GM18868 (cell line): Measurements from ENCODE around the gene DSCAM.

ENCODE experiments used
- ATAC-seq: cut with Tn5 transposase; IDR thresholded peaks from one replicate; pipeline ENCODE4 v1.9.1; 2021; ENCODE audit warnings: mild to moderate bottlenecking, moderate library complexity; ENCODE audit not compliant: unreplicated experiment

DSCAM gene

DNA sequence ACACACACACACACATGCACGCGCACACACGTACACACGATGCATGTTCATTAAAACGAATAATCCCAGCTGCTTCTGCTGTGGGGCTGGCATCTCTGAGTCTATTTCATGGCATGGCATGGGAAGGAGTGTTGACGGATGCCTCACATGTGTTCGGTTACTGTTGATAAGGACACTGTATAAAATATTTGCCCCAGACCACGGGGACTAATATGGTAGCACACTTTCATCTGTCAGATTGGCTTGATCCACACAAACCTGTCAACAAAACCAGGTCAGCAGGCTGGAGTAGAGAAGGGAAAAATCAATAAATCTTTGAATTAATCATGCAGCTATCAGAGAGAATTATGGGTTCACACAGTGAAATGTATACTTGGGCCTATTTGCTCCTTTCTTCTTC, 171.9 kb downstream of the DSCAM start:
- no peak for ATAC-seq

DNA sequence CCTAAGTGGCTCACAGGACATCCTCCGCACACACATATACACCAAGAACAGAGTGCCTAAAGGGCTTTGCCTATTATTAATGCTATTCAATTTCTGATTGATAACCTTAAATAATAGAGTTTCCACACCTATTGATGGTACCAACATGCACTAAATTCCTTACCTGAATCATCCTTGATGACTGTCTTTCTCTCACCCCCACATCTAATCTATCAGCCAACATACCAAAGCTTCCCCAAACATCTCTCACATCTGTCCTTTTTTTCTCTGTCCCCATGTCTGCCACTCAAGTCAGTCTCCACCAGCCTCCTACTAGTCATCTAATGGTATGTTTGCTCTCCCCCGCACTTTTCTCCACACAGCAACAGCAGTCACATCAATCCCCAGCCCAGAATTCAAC, 174.4 kb downstream of the DSCAM start:
- no peak for ATAC-seq

DNA sequence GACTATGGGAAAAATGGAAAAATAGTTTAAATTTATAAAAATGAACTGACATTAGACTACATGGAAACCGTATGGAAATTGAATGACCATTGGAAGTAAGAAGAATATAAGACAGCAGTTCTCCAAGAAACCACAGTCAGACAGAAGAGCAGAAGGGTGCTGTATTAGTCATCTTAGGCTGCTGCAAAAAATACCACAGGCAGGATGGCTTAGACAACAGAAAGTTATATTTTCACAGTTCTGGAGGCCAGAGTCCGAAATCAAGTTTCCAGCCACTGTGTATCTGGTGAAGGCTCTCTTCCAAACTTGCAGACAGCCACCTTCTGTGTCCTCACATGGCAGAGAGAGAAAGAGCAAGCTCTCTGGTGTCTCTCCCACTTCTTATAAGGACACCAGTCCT, 175.2 kb downstream of the DSCAM start:
- ATAC-seq = no peak

DNA sequence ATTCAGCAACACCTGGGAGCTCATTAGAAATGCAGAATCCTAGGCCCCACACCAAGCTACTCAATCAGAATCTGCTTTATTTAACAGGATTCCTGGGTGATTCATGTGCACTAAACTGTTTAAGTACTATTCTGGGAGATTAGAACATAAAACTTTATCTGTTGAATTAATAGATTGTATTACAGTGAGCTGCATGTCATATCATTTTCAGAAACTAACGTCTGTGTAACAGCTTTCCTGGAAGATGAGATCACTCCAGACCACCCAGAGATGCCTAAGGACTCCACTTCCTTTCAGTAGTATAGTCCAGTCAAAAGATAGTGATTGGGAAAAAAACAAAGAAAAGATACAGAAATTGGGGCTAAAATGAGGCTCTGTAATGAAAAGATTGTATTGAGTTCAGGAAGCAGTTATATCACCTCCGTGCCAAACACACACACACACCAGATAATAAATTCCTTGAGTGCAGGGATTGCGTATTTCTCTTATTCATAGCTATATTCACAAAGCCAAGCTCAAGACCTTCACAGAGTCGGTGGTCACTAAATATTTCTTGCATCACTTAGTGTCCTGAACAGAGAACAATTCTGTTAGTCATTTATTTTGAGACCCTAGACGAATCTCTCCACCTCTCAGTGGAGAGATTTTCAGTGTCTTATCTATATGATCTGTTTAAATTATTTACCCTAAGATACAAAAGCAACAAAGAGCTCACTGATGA, 178.2 kb downstream of the DSCAM start:
- ATAC-seq = no peak

DNA sequence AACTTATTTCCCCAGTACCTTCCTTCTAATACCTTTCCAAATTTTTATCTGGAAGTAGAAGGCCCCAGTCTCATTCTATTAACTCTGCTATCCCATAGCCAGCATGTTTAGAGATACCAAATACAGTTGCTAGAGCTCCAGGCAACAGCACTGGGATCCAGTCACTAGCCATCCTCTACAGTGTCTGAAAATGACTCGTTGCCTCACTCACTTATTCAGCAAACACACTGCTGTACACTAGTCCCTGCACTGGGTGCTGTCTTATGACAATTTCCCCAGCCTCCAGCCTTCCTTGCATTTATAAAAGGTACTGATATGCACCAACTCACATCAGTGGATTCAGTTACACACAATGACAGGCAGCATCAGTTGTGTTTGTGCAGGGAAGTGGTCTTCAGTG, 179.0 kb downstream of the DSCAM start:
- ATAC-seq = no peak

DNA sequence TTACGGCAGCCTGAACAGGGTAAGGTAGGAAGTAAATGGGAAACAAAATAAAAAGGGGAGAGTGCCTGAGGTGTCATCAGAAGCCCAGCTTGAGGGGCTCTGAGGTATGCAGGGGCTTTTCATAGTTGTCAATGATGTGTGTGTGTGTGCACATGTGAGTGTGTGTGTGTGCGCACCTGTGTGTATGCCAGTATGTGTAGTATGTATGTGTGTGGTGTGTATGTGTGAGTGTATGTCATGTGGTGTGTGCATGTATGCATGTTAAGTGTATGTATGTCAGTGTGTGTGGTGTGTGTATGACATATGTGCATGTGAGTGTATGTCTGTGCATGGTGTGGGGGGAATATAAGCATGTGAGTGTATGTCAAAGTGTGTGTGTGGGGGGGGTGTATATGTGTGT, 184.1 kb downstream of the DSCAM start:
- no peak for ATAC-seq

DNA sequence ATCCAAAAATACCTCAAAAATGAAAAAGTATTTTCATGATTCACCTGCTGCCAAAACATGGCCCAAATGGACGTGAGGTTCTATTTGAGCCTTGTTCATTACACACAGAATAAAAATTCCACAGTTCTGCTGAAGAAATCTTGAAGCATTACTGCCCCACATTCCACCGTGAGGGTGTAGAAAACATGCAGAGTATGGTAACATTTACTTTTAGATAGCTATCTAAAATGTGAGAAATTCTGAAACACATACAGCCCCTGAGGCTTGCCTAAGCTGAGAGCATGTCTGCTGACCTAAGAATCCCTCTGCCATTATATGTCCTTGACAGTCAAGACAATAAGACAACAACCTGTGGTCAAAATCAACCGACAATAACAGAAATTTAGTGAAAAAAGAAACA, 186.5 kb downstream of the DSCAM start:
- no peak for ATAC-seq

DNA sequence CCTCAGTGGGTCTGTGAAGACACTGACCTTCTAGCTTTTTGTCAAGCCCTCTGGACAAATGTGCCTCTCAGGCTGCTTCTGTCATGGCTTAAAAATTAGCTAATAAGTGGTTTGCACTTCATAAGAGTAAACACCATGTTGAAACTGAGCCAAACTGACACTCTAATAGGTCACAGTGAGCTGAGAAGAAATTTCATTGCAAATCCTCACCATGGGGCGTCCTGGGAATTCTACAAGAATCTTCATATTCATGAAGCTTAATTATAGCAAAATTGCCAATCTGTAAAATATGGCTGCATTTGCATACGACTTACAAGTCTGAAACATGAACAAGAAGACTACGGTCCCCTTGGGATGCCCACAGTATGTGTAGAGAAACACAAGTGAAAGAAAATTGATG, 188.6 kb downstream of the DSCAM start:
- no peak for ATAC-seq

DNA sequence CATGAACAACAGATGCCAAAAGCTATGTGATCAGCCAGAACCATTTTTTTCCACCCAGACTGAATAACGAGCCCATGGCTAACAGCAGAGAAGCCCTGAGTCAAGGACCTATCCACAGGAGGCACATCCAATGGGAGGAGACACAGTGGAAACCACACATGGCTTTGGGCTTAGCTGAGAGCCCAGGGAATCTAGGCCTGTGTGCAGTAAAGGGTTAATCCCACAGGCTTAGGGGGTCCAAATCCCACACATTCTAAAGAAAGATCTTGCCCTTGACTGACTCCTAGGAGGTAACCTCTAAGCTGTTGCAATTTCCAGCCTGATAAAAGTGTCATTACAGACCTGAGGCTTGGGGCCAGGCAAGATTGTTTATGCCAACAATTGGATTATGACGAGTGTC, 194.5 kb downstream of the DSCAM start:
- ATAC-seq = no peak

DNA sequence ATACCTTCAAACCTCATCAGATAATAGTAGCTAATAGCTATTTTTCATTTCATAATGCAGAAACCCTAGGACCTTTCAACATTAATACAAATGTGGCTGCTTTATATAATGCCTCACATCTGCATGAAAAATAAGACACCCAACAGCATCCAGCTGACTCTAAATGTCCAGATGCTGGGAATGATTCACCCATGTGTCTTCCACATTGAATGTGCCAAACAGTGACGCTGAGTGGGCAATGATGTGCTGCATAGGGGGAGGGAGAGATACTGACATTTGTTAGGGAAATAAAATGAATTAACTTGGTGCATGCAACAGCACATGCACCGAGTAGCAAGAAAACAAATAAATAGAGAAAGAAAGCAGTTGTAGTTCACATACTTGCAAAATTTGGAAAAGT, 199.3 kb downstream of the DSCAM start:
- ATAC-seq = no peak

DNA sequence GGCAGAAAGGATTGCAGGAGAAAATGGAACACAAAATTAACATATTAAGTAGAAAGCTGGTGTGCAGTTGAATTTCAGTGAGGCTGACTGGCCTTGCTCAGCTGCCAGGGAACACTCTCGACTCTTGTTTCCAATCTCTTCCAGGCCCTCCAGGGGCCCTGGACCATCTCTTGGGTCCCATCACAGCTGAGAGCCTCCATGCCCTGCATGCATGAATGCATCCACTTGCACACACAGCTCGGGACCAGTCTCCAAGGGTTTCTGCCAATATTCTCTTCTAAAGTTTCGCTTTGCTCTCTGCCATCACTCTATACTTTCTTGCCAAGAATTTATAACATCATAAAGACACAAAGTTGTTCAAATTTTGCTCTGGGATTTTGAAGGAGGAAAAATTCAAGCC, 200.3 kb downstream of the DSCAM start:
- no peak for ATAC-seq

DNA sequence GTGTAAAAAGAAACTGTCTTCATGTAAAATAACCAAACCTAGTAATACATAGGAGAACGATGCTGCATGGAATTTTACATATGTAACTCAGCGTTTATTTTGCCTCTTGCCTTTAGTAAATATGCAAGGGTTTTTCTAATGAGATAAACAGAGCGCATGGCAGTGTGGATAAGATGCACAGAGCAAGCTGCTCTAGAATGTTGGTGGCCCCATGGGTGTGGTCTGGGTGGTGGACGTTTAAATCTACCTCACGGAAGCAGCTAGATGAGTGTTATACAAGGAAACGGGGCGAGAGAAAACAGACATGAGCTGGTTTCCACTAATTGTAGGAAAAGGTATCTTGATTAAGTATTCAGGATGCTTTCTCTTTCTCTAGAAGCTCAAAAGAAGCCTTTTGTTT, 205.9 kb downstream of the DSCAM start:
- no peak for ATAC-seq

DNA sequence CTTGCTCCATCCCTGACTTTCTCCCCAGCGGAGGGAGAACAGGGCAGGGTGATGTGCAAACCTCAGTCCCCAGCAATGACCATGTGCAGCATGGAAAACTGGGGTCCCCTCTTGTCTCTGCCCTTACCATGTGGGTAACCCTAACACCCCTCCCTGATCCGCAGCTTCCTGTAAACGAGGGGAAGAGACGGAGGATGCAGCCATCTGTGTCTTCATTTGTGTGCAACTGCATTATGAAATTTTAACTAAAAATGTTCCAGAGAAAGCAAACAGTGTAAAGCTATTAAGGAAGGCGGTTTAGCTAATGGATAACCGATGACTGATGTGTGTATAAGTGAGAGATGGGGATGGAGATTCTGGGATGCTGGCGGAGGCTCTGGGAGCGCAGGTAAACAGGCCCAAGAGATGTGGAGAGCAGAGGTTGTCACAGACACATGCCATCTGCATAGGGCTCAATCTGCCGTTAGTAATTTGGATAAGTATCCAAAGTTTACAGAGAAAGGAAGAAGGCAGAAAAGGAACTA, 206.6 kb downstream of the DSCAM start:
- no peak for ATAC-seq

DNA sequence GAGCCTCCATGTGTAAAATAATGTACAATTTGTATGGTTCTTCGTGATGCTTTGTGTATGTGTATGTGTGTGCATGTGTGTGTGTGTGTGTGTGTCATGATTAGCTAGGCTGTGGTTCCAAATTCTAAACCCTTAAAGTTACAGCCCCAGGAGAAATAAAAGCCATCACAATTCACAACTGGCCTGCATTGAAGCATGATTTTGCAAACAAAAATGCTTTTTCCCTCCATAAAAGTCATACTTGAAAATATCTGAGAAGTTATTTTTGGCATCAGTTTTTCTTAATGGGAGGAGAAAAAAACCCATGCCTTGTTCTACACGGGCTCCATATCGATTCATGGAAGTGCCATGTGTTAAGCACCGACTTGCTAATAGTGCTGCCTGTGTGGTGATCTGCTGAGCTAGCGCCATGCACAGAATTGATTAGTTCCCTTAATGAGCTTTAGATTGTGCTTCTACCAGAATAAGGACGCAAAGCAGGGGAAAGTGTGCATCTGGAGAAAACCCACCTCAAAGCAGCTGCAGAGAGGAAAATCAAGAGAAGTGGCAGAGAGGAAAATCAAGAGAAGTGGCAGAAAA, 207.3 kb downstream of the DSCAM start:
- no peak for ATAC-seq

DNA sequence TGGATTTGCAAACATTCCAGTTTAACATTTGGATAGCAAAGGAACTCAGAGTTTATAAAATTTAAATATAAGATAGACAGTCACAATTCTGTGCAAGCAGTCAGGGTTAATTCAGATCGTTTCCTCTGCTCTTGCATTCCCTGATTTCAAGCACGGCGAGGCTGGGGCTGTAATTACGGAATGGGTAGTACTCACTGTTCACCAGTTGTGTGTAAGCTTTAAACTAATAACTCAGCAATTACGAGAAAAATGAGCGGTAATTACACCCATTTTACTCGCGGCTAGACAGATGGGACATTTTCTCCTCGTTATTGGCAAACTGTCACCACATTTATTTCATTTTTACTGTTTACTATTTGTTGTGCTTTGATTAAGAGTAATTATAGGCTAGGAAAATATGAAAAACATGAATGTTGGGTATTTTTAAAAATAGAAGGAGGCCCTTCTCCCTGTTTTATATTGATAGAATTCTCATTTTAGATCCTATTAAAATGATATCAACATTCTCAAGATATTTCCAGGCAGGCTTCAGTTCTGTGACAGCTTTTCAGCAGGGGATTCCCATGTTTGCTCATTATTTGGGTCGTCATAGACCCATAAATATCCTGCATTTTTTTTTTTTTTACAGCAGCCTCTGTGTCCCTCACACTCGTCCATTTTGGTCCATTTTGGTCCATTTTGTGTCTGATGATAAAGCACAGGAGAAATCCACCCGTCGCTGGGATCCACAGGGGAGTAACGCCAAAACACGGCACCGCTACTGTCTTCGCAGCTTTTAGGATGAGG, 208.3 kb downstream of the DSCAM start:
- no peak for ATAC-seq

DNA sequence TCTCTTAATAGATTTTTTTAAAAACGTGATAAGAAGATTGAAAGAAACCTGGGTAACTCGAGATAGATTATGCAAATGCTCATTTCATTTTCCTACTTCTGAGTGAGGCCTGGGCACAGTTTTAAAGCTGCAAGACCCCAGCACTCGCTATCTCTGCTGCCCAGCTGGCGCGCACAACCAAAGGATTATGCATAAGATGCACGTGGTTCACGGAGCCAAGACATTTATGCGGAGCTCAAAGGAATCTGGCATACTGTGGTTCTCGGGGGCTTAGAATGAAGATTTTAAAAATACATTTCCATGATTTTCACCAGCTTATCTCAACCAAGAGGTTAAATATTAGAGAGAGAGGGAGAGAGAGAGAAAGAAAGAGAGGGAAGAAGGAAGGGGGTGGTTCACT, 210.9 kb downstream of the DSCAM start:
- no peak for ATAC-seq

DNA sequence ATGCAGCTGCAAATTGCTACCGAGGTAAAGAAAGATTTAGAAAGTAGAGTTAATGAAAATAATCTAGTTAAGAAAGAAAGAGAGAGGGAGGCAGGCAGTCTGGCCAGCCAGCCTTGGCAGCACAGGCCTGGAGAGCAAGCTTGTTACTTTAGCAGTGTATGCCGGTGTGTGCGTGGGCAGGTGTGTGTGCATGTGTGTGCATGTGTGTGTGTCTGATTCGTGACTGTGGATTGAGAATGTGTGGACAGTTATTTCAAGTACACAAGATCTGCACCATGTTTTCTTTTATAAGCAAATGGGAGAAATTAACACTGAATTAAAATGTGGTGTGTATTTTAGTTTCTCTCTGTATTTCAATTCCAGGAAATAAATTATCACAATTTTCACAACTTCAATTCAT, 211.6 kb downstream of the DSCAM start:
- no peak for ATAC-seq

DNA sequence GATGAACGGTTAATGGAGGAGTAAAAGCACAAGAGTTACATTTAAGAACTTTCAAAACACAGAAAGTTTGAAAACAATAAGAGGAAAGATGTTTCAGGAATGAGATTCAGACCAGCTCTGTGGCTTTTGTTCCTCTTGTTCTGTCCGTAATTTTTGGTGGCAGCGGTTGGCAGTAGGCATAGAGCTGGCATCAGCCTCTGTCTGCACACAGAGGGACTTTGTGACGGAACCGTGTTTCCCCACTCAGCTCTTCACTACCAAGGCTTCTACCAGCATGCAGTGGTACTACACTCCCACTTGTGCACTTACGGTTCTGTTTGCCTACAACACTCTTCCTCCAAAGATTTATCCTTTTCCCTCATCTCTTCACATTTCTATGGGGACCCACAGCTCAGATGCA, 212.8 kb downstream of the DSCAM start:
- ATAC-seq = no peak

DNA sequence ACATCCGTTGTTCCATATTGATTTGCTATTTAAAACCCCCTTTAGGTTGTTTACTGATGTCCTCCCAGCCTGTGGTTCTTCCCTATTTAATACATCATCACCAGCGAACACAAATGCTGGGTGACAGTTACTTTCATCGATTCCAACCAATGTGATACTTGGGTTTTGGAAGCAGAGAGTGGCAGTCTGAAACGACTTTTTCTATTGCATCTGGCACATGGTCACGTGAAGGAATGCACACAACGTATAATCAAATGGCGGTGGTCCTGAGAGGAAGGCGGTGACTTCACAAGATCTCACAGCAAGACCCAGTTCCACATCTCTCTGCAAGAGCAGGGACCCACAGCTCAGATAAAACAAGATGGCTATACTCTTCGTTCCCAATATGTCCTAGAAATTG, 213.9 kb downstream of the DSCAM start:
- ATAC-seq = no peak

DNA sequence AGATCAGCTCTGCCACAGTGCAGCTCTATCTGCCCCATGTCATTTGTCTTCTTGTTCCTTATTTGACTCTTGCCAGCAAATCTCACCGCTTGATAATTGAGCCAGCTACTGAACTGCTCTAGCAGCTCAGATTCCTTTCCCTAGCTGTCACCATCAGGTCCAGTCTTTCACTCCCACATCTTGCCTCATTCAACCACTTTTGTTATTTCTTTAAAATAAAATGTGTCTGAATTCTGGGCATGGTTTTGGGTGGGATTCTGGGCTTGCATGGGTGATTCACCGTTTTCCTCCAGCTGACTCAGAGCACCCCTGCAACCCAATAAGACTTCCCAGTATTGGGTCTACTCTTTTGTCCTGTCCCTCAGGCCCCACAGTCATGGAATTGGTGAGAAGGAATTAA, 215.7 kb downstream of the DSCAM start:
- ATAC-seq = no peak

DNA sequence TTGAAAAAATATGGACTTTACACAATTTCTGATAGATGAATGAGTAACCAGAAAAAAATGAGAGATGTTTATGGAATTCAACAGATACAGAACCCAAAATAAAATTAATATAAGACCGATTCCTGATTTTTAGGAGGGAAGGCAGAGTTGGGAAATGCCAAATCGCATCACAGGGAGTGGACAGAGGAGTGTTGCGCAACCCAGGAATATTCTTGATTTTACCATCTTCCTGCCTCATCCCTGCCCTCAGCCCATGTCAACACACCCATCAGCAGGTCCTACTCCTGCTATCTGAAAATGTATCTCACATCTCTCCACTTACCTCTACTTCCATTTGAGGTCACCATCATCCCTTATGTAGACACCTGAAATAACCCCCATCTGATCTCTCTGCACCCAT, 221.0 kb downstream of the DSCAM start:
- ATAC-seq = no peak

DNA sequence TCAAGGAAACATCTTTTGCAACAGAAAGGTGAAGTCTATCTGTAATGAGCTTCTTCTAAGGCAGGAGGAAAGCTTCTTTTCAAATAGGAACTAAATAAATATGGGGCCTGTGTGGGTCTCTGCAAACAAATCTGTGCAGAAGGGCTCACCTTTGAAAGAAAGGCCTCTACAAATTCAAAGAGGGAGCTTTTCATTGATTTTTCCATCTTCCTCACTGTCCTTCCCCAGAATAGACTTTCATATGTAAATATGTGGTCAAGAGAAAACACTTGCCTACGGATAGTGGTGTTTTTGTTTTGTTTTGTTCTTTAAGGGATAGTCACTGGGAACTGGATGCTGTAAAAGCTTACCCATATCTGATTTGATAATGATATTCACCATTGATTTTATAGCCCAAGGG, 223.4 kb downstream of the DSCAM start:
- no peak for ATAC-seq
